GM18526 (cell line): ENCODE results near the gene CASP12.

ENCODE experiments used
- POLR2A ChIP-seq: IDR thresholded peaks from 3 replicates; pipeline ENCODE4 v1.6.1; 2011; ENCODE audit not compliant: insufficient read length; ENCODE audit errors: extremely low read depth

Gene CASP12

DNA sequence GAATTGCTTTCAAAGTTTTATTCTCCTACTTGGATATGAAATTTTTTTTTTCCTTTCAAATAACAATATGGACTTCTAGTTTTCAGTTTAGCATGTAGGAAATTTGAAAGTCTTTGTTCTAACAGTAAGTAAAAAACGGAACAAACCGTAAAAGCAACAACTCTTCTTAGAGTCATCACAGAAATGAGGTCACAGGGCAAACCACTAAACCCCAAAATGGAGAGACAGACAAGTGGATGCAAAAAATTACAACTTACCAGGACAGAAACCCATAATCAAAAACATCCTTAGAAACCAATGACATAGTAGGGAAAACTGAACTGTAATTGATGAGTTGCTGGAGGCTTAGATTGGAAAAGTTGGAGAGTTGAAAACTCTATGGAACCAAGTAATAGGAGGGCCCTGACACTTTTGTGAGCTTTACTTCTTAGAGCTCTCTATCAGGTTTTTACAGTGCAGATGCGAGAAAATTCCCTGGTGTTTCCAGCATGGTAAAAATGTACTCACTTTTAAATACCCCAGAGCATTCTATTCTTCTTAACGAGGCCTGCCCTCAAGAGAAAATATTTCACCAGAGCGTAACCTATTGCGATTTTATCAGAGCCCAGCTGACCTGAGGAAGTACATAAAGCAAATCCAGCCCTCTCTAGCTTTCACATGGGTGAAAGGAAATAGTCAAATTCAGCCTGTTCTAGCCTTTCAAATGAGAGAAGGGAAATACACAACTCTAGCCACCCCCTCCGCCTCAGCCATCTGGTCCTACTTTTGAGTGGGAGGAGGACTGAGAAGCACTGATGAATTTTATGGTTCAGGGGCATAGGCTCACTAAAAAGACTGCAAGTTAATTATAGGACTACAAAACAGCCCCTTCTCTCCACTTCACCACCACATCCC, 39.1 kb downstream of the CASP12 start:
- no peak for TF ChIP-seq POLR2A

DNA sequence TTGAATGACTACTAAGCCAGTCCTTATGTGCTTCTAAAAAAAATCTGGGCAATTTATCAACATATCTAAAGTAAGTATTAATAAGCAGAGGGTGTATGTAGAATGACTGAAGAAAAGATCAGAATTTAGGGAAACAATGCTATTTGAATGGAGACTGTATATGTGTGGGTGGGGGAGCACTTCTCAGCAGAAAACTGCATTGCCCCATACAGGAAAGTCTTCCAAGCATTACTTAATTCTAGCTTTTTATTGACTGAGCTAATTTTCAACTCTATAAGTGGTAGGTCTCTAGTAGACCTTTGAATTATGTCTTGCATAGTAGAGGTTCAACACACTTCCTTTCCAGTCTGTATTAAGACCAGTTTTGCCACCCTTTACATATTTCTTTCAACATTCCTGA, 41.7 kb downstream of the CASP12 start:
- TF ChIP-seq POLR2A, result no peak

DNA sequence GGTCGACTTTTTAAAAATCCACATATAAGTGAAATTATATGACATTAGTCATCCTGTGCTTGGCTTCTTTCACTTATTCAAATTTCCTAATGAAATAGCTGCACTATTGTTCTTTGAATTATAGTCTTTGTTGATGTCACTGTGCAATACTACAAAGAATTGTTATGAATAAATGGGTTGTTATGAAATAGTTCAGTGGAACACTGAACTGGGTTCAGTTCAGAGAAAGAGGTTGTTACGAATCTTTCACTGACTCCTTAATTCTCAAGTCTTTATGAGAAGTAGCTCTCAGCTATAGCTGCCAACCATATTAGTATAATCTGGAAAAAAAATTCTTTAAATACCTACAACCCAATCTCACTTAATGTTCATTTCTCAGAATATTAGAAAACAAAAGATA, 42.3 kb downstream of the CASP12 start:
- no peak for TF ChIP-seq POLR2A

DNA sequence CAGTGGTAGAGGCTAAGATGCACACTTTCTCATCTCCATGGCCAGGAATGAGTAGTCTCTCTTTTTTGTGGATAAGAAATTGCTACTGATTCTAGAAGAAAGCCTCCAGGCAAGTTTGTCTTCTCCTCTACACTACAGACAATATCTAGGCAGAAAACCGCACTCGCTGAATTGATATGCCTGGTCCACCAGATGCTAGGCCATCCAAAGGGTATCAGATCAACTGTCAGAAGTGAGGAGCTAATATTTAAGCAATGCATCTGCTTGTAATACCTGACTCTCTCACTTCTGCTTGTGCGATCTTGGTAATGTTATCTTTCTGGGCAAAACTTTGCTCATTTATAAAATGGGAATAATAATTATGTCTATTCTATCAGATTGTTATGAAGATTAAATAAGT, 45.0 kb downstream of the CASP12 start:
- TF ChIP-seq POLR2A, result no peak

DNA sequence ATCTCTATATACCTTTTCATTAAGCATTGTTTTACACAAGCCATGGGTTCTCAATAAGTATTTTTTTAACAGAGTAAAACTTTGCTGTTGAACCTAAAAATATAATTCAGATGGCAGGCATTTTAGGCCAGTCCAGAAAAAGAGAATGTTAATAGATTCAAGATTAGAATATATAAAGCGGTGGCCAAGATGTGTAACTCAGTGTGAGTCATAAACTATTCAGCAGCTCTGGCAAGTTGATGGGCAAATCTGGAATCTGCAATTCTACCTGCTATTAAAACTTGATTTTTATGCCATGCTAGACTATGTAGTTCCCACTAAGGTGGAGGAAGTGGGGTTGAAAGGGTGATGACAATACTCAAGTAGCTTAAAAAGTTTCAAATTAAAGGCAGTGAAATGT, 45.4 kb downstream of the CASP12 start:
- TF ChIP-seq POLR2A, result no peak

DNA sequence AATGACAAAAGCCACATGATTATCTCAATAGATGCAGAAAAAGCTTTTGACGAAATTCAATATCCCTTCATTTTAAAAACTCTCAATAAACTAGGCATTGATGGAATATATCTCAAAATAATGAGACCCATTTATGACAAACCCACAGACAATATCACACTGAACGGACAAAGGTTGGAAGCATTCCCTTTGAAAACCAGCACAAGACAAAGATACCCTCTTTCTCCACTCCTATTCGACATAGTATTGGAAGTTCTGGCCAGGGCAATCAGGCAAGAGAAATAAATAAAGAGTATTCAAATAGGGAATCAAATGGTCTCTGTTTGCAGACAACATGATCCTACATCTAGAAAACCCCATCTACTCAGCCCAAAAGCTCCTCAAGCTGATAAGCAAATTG, 52.0 kb downstream of the CASP12 start:
- TF ChIP-seq POLR2A, result no peak

DNA sequence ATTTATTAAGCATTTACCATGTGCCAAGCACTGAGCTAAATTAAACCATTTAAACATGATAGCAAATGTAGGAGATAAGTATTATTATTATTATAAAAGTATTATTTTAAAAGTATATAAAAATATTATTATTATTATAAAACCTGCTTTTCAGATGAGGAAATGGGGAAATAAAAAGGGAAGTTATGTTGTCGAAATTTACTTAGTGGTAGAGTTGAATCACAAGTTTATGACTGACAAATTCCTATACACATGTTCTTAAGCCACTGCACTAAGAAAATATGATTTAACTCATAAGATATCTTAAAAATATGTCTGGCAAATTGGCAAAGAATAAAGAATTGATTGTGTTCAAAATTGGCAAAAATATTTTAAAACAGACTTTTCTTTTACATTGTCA, 53.8 kb downstream of the CASP12 start:
- TF ChIP-seq POLR2A, result no peak

DNA sequence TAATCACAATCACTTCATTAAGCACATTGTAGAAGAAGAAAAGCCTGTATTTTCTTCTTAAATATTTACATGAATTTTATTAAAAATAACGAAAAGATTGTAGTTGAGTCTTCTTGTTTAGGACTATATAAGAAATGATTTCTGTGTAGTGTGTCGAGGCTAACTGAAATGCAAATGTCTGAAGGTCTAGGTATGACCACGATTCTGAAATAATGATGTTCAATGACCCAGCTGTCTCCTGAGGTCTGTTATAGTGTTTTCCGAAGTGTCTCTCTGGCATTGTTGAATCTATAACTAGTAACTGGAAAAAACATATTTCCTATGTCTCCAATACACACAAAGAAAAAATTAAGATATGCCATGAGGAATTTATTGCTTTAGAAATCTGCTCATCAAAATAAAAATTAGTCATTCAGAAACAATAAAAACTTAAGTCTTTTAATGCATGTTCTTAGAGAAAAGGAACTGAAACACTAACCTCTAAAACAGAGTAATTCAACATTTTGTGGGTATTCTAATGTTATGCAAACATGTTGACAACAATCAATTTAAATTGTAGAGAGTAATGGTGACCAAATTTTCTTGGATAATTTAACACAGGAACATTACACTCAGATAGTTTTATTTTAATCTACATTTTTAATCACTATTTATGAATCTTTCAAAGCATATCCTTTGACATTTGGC, 55.0 kb downstream of the CASP12 start:
- no peak for TF ChIP-seq POLR2A

DNA sequence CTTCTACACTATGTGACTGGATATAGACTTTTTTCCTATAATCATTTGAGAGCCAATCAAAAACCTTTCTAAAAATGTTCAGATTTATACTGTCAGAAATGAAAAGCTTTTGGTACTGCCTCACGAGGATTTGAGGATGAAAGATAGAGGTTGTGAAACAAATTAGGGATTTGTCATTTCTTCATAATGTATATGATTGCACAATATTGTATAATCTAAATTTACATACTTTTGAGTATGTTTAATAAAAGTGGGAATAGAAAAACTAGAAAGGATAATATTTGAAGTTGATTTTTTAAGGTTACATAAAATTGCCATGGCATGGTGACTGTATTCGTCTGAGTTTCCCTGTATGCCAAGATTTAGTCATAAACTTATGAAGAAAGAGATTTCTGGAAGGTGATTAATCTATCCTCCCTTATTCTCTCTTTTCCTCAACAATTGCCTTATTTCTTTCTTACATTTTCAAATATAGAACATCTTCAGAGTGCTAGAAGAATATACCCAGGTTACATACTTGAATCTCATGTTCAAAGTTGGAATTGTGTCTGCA, 56.2 kb downstream of the CASP12 start:
- no peak for TF ChIP-seq POLR2A

DNA sequence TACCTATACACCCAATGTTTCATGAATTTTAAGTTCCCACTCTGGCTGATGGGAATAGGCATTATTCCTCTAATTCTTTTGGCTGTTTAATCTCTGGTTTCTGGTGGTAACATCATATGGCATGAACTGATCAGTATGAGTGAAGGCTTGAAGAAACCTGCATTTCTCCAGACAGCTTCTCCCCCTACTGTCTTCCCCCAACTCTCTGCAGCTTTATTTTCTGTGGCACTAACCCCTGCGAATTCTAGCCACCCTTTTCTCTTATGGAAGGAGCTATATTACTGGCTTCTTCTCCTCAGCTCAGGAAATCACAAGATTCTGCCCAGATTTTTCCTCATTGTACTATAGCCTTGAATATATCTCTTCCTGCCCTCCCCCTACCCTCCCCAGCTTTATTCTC, 57.1 kb downstream of the CASP12 start:
- no peak for TF ChIP-seq POLR2A

DNA sequence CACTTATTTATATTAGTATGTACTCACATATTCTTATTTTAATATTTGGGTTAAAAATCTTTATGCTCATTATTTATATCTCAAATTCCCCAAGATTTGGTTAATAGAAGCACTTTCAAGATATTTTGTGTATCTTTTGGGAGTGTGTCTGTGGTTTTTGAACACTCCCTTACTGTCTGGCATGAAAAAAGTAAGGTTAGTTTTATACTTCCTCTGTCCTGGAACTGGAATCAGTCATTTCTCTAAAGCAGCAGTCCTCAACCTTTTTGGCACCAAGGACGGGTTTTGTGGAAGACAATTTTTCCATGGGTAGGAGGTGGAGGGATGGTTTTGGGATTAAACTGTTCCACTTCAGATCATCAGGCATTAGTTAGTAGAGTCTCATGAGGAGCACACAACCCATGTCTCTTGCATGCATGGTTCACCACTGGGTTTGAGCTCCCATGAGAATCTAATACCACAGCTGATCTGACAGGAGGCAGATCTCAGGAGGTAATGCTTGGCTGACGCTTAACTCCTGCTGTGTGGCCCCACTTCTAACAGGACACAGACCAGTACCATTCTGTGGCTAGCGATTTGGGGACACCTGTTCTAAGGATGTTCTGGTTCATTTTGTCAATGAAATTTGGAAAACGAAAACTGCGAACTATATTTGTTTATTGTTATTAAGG, 60.2 kb downstream of the CASP12 start:
- TF ChIP-seq POLR2A, result no peak

DNA sequence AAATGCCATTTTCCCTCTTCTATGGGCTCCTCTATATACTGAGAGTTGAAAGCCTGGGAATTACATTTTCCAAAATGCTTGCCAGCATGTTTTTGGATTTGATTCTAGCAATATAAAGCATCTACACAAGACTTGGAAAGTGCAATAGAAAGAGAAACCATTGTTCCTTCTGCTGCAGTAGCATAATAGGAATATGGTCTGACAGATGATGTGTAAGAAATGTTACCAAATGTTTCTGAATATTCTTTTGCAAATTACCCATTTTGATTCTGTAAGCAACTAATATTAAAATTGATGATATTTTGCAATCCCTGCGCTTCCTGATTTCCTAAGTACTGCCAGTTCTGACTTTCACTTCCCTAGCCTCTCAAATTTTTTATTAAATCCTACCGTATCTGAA, 61.6 kb downstream of the CASP12 start:
- no peak for TF ChIP-seq POLR2A
